Activated naive CD4-positive, alpha-beta T cell treated with anti-CD3 and anti-CD28 coated beads, Interleukin-2, amount 50 U/mL, for 72 hours (primary cell): ENCODE measurements around the gene TRIM77. TPM values are rescaled to one million over a fixed set of nuclear protein-coding genes. Genes with fewer than 3 reads are reported as not detected.
"Not testable (repeated sequence)": the region's sequence is repeated elsewhere in the genome, so short reads cannot be mapped to it uniquely, and the experiment has no call there.

Source experiments
- ATAC-seq, 2 donors: fragments of 150-1000 bp; cut with Tn5 transposase; 2 replicates each; pipeline ENCODE4 v1.10.0; 2021; ENCODE audit warnings: mild to moderate bottlenecking in 2 of 2, moderate library complexity in 2 of 2
- DNase-seq, 2 donors: peaks; one replicate each; pipeline ENCODE4 v3.0.0; 2021 to 2022; ENCODE audit warnings: low spot score in 2 of 2
- H3K27ac Mint-ChIP-seq, 2 donors: one replicate each; pipeline ENCODE4 v1.8.0; 2022; ENCODE audit warnings: mild to moderate bottlenecking in 2 of 2, mixed read lengths in 2 of 2
- H3K36me3 Mint-ChIP-seq, 2 donors: one replicate each; pipeline ENCODE4 v1.8.0; 2022; ENCODE audit warnings: mixed read lengths in 2 of 2
- H3K9me3 Mint-ChIP-seq, 2 donors: one replicate each; pipeline ENCODE4 v1.8.0; 2022; ENCODE audit warnings: mixed read lengths in 2 of 2
- total RNA-seq, 2 donors: library from RNA; stranded (reverse); gene quantifications; one replicate each; pipeline ENCODE4 v1.2.3, GENCODE V29; 2022

Gene TRIM77
- total RNA-seq, result not detected

- H3K9me3 Mint-ChIP-seq, ATAC-seq, DNase-seq, H3K27ac Mint-ChIP-seq, H3K36me3 Mint-ChIP-seq: not testable (repeated sequence)
These were observed at the start of gene TRIM77 for GRCh38 chr11:89709999-89710398. TSS of gene TRIM77 (plus strand) at chr11:89710299. CDS start at chr11:89710299, 0 bp downstream.

DNA sequence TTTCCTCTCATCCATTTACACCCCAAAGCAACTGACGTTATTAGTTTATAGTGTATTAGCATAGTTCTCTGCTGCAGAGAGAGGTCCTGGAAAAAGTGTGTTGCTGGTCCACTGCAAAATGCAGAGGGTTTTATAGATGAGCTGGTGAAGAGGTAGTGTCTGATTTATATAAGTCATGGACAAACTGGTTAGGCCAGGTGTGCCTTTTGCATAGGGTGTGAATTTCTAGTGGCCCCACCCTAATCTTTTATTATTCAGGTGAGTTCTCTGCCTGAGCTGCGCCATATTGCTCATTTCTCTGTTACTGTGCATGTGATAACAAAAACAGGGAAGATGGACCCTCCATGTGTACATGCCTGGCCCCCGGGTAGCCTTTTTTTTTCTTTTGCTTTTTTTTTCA is 43.1 kb upstream of the TRIM77 start:
- Mint-ChIP-seq H3K36me3 (no peaks in the 10 kb centered on the region), H3K9me3 (no peaks in the 10 kb centered on the region), H3K27ac (no peak overlapping the region)
- ATAC-seq, result no peak
- DNase-seq, result no peak

DNA sequence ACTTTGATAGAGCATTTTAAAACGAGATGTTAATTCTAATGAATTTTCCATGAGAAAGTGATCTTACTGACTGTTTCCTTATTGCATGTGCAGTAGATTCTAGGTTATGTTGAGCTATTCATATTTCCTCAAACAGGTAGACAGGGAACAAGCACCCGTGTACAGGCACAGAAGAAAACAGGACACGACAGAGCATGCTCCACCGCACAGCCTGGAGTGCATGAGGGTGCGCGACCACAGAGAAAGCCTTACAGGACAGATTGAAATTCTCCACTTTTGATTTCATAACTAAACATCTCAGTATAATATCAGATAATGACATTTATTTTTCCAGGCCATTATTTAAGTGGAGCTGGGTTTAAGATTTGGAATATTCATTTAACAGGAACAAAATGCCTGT is 41.9 kb upstream of the TRIM77 start:
- ATAC-seq, H3K9me3 Mint-ChIP-seq, DNase-seq, H3K27ac Mint-ChIP-seq, H3K36me3 Mint-ChIP-seq: not testable (repeated sequence)

DNA sequence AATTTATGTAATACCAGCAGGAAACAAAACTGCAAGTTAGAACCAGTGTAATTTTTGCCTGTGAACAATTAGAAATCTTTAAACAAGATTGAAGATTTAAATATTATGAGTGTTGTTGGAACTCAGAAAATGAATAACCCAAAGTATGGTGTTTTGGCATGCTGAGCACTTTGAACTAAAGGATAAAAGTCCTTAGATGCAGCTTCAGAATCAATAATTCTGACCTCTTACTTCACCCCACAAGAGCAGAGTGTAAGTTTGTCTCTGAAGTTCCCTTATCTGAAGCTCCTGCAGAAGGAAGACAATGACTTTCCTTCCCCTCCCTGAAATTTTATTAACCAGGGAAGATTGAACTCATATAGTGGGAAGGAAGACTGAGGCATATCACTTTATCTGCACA is 40.5 kb upstream of the TRIM77 start:
- not testable (repeated sequence) for H3K36me3 Mint-ChIP-seq, ATAC-seq, H3K9me3 Mint-ChIP-seq, H3K27ac Mint-ChIP-seq, DNase-seq

- not testable (repeated sequence) for H3K36me3 Mint-ChIP-seq, H3K9me3 Mint-ChIP-seq, ATAC-seq, DNase-seq, H3K27ac Mint-ChIP-seq
These were observed 40.0 kb upstream of the TRIM77 start for GRCh38 chr11:89669993-89670669.

GRCh38 chr11:89672547-89672946 is 37.6 kb upstream of the TRIM77 start:
- not testable (repeated sequence) for DNase-seq, H3K27ac Mint-ChIP-seq, H3K36me3 Mint-ChIP-seq, H3K9me3 Mint-ChIP-seq, ATAC-seq

DNA sequence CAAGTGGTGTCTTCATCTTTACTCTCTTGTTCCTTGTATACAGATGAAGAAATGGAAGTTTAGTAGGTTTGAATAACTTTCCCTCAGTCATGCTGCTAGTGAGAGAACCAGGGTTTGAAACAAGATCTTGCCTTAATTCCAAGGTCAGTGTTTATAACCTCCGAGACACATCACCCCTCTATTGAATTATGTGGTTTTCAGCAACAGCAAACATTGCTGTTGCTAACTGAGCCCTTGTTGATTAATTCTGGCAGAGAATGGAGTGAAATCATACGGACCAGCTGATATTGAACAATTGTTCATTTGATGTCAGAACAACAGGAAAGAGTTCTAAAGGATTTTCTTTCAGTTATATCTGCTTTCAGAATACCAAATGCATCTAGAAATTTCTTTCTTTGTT is 36.7 kb upstream of the TRIM77 start:
- DNase-seq, H3K27ac Mint-ChIP-seq, ATAC-seq: not testable (repeated sequence)

GRCh38 chr11:89675383-89675782 is 34.7 kb upstream of the TRIM77 start:
- H3K36me3 Mint-ChIP-seq, DNase-seq, H3K27ac Mint-ChIP-seq, H3K9me3 Mint-ChIP-seq, ATAC-seq: not testable (repeated sequence)

More for the DNA sequence above, 36.7 kb upstream of the TRIM77 start:
- H3K9me3 Mint-ChIP-seq, H3K36me3 Mint-ChIP-seq: not testable (repeated sequence)

DNA sequence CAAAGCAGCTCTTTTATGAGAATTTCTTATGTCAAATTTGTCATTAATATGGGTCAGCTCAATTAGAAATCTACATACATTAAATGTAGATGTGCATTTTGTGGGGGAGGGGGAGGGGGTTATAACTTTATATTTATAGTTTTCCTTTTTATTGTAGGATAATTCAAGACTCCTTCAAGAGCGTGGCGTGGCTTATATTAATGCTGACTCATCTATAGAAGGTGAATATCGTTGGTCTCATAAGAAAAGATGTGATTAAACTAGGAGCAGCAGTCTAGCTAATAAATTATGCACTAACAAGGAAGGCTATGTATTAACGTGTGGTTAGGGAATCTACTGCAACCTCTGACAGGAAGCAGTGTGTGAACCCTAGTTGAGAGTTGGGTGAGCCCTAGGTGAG is 34.2 kb upstream of the TRIM77 start:
- not testable (repeated sequence) for DNase-seq, H3K9me3 Mint-ChIP-seq, H3K36me3 Mint-ChIP-seq, ATAC-seq, H3K27ac Mint-ChIP-seq

GRCh38 chr11:89707080-89707479 is 3.0 kb upstream of the TRIM77 start:
- not testable (repeated sequence) for H3K36me3 Mint-ChIP-seq, H3K27ac Mint-ChIP-seq, DNase-seq, ATAC-seq, H3K9me3 Mint-ChIP-seq

DNA sequence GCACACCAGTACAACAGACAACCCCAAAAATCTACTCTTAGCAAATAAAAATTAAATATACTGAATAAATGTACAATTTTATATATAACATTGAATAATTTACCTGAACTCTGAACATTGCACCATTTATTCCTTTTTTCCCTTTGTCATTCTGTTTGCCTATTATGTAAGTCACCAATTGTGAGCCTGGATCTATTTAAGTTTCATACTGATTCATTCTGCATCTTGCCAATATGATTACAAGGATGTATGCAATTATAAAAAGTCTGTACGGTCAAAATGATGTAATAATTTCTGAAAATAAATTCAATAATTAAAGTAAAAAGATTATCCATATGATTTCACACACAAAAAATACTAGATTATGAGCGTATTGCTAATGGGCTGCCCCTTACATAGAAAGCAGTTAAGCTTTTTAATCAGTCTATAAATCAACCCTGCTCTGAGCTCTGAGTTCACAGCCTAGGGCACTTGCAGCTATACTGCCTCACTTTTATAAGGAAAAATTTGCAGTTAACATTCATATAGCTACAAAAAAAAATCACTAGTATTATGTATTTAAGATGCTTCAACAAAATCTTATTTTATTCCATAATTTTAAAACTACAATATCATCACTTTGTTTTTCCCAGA is 14.9 kb downstream of the TRIM77 start:
- not testable (repeated sequence) for ATAC-seq, DNase-seq, H3K9me3 Mint-ChIP-seq, H3K36me3 Mint-ChIP-seq, H3K27ac Mint-ChIP-seq

GRCh38 chr11:89730215-89730614 is 20.1 kb downstream of the TRIM77 start:
- not testable (repeated sequence) for DNase-seq, H3K27ac Mint-ChIP-seq, H3K36me3 Mint-ChIP-seq, H3K9me3 Mint-ChIP-seq, ATAC-seq

DNA sequence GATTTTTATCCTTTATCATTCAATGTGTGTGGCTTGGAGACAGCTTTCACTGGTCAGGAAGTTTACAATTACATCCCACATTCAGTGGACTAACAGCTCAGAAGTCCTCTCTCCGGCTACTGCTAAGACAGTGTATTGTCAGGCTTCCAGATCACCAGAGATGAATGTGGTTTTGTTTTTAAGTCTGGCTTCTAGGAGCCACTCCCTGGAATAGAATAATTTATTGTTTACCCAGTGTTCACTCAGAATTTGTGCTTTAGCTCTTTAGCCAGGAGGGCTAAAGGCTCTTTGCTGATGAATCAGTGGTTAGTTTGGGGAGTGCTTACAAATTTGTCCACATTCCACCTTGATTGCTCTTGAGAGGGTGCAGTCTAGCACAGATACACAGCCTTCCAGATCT is 26.5 kb downstream of the TRIM77 start:
- no peak for ATAC-seq
- DNase-seq, result no peak
- peaks cover 0 to 5% of the 10 kb centered on the region in 2 donors for H3K9me3 Mint-ChIP-seq
- H3K27ac Mint-ChIP-seq, result no peak overlapping the region
- no peaks in the 10 kb centered on the region for H3K36me3 Mint-ChIP-seq

DNA sequence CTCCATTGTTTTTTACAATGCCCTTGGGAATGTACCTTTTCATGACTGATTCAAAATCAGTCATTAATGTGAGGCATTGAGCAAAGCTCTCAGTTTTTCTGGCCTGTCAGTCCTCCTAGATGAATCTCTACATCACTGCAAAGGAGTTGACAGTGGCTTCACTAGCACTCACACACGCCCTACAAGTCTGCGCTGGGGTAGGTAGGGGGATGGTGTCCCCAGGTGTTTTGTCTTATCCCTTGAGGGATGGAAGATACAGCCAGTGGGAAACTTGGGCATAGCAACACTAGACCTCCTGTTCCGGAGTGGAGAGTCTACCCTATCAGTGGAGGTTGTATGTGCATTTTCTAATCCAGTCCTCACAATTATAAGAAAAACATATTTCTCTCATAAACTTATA is 27.0 kb downstream of the TRIM77 start:
- Mint-ChIP-seq H3K9me3 (peaks cover 0 to 5% of the 10 kb centered on the region in 2 donors), H3K27ac (no peak overlapping the region), H3K36me3 (no peaks in the 10 kb centered on the region)
- ATAC-seq, result no peak
- DNase-seq, result no peak

DNA sequence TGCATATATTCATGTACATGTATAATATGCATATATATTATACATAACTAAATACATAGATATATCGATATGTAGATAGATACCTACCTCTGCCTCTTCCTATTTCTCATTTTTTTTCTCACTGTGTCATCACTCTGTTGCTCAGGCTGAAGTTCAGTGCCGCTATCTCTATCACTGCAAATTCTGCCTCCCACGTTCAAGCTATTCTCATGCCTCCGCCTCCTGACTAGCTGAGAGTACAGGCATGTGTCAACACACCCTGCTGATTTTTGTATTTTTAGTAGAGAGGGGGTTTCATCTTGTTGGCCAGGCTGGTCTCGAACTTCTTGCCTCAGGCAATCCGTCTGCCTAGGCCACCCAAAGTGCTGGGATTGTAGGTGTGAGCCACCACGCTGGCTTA is 31.3 kb downstream of the TRIM77 start:
- H3K9me3 Mint-ChIP-seq, DNase-seq, H3K36me3 Mint-ChIP-seq, H3K27ac Mint-ChIP-seq, ATAC-seq: not testable (repeated sequence)

DNA sequence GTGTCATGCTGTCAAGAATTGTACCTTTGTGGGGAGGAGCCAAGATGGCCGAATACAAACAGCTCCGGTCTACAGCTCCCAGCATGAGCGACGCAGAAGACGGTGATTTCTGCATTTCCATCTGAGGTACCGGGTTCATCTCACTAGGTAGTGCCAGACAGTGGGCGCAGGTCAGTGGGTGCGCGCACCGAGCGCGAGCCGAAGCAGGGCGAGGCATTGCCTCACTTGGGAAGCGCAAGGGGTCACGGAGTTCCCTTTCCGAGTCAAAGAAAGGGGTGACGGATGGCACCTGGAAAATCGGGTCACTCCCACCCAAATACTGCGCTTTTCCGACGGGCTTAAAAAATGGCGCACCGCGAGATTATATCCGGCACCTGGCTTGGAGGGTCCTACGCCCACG is 34.1 kb downstream of the TRIM77 start:
- not testable (repeated sequence) for H3K36me3 Mint-ChIP-seq, H3K9me3 Mint-ChIP-seq, DNase-seq, H3K27ac Mint-ChIP-seq, ATAC-seq

DNA sequence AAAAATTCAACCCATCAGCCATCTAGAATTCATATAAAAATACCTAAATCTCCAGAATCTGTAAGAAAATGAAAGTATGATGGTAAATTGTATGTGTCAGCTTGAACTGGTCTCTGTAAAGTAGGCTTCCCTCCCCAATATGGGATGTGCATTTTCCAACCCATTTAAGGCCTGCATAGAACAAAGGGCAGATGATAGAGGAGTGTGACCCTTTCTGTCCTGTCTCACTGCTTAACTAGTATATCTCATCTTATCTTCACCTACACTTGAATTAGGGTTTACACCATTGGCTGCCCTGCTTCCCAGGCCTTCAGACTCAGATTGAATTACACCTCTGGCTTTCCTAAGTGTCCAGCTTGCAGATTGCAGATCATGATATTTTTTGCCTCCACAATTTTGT is 40.7 kb downstream of the TRIM77 start:
- not testable (repeated sequence) for ATAC-seq, DNase-seq, H3K36me3 Mint-ChIP-seq, H3K9me3 Mint-ChIP-seq, H3K27ac Mint-ChIP-seq
